GM10266 (cell line): ENCODE measurements around the gene UGCG.

Experiments
- DNase-seq: peaks from one replicate; pipeline ENCODE4 v3.0.0; 2012; ENCODE audit errors: extremely low spot score
- TF ChIP-seq, protein P1 (sequence below): IDR thresholded peaks from 2 replicates; pipeline ENCODE4 v1.5.1; 2012; ENCODE audit warnings: mild to moderate bottlenecking, low read depth; ENCODE audit not compliant: control insufficient read depth, insufficient read depth; ENCODE audit errors: missing control alignments

UGCG gene

DNA sequence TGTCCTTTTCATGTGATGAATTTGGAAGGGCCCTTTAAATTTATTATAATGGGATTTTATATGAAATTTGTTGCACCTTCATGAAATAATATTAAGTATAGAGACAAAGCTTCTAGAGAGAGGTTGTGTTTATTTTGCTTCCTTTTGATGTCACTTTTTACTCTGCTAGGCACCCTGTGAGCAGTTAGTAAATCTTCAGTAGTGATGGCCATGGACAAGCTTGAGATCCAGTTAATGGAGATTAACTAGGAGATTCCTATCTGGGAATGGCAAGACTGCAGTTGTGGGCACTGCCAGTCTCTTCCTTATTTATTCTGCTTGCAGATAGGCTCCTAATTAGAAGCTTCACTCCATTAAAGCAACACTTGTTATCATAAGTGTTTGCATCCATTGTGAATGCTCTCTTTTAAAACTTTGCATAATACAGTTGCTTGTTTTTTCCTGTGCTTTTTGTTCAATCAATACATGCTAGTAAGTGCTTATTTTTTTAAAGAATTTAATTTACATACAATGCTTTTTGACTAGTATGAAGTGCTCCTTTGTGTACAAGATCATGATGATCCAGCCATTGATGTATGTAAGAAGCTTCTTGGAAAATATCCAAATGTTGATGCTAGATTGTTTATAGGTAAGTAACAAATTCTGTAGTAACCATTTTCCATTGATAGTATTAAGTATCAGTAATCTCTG lies 25.9 kb downstream of the UGCG start:
- TF ChIP-seq, protein P1, sequence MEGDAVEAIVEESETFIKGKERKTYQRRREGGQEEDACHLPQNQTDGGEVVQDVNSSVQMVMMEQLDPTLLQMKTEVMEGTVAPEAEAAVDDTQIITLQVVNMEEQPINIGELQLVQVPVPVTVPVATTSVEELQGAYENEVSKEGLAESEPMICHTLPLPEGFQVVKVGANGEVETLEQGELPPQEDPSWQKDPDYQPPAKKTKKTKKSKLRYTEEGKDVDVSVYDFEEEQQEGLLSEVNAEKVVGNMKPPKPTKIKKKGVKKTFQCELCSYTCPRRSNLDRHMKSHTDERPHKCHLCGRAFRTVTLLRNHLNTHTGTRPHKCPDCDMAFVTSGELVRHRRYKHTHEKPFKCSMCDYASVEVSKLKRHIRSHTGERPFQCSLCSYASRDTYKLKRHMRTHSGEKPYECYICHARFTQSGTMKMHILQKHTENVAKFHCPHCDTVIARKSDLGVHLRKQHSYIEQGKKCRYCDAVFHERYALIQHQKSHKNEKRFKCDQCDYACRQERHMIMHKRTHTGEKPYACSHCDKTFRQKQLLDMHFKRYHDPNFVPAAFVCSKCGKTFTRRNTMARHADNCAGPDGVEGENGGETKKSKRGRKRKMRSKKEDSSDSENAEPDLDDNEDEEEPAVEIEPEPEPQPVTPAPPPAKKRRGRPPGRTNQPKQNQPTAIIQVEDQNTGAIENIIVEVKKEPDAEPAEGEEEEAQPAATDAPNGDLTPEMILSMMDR: no peak
- DNase-seq: no peak

DNA sequence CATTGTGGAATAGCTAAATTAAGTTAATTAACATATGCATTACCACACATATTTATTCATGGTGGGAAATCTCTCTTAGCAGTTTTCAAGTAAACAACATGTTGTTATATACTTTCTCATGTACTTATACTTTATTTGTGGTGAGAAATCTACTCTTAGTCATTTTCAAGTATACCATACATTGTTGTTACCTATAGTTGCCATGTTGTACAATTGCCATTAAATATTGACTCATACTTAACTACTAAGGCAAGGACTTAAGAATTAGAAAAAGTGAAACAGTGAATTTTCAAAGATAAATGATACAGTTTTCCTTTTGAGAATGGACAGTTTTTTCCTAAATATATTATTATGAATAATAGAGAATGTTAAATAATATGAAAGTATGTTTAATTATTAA lies 27.7 kb downstream of the UGCG start:
- TF ChIP-seq, protein P1: no peak

DNA sequence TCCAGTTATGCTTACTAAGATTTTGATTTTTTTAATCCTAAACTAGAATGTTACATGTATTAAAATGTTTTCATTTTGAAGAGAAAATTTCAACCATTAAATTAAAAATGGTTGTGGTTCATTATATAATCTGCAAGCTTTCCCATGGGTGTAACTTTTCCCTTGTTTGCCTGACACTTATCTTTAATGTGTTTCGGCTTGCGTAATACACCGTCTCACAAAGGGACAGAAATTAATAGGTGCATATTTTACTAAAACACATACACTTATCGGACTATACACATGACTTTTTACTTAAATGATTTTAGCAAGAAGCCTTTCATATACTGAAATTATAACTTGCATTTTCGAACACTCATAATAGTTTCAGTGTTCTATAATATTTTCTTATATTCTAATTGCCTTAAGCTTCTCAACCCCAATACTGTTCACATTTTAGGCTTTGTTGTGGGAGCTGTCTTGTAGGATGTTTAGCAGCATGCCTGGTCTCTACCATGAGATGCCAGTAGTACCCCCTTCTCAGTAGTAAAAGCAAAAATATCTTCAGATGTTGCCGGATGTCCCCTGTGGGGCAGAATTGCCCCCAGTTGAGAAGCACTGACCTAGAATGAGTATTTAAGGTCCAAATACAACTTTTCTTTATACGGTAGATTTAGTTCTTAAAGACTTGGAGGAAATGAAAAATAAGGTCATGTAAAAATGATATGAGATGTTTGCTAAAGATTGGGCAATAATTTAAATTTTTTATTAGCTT lies 28.6 kb downstream of the UGCG start:
- no peak for DNase-seq
- TF ChIP-seq, protein P1: no peak

More for the DNA sequence above, 27.7 kb downstream of the UGCG start:
- DNase-seq: no peak

DNA sequence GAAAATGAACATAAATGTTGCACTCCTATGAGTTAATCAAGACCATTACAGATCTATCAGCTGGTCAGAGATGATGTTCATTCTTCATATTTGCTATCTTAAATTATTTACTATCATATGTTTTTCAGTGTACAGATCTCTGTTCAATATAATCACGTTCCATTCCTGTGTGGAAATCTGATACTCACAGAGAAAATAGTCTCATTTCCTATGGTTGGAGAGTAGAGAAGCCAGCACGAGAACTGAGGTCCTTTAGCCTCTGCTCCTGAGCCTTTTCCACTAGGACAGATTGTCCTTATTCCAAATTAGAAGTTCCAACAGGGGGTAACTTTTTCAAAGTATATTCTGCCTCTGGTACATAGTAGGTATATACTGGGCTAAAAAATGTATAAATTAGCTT lies 29.2 kb downstream of the UGCG start:
- TF ChIP-seq, protein P1: no peak
- no peak for DNase-seq

DNA sequence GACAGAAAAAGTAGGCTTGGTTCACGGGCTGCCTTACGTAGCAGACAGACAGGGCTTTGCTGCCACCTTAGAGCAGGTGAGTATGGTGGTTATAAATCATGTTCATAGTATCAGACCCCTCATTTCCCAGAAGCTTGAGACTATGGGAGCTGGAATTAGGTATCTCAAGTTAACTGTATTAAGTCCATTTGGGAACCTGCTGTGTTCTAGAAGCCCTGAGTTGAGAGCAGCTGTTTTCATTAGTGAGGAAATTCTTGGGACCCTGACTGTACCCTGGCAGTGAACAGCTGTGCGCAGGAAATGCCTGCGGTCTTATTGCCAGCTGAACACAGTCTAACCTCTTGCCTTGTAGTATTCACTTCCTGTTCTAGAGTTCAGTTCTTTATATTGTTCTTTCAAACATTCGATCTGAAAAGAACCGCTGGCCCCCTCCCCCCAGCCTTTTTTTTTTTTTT lies 29.8 kb downstream of the UGCG start:
- peak; percentile 63 for DNase-seq
- TF ChIP-seq, protein P1: no peak

DNA sequence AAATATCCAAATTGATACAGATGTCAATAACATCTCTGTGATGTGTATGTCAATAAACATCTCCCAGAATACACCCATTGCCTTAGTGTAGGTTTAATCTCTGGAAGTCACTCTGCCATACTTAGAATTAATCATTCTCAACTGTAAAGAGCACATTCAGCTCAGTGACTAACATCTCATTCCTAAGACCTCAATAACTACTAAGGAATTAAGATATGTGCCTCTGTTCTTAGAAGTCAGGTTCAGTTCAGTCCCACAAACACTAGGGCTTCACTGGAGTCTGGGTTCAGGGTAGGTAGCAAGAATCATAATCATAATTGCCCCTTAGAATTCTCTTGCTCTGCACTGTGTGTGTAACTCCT lies 31.7 kb downstream of the UGCG start:
- no peak for DNase-seq

More for the DNA sequence above, 31.7 kb downstream of the UGCG start:
- TF ChIP-seq, protein P1: no peak
